ENCODE results near the gene IRX6. TPM values are rescaled to one million over a fixed set of nuclear protein-coding genes. Genes with fewer than 3 reads are reported as not detected.

The IRX6 gene
- total and polyA plus RNA-seq, 2 donors (not counting 3 experiments of a cell fraction or from before 2014, with no cell fraction given), result not detected

DNA sequence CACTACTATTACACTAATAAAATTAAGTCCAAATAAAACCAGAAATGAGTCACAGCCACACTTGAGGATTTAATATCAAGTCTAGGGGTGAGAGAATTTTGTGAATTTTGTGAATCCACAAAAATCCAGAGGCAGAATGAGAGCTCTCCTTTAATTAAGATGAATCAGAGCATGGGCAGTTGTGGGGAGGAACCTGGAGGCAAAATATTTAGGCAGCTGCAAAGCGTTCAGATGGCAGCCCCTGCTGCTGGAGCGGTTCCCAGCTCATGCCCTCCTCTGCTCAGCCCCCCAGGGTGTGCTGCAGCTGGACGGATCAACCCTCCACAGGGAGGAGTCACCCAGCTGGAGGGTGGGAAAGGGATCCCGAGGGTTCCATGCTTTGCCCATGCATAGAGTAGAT, 43.4 kb upstream of the IRX6 start:
- no peak overlapping the region for H3K9ac ChIP-seq (replicated peaks; ENCODE audit: extremely low read depth, insufficient read depth, low read length)
- H3K9me3 ChIP-seq (replicated peaks; ENCODE audit: control insufficient read depth, insufficient read depth, low read length), result no peaks in the 10 kb centered on the region
- H3K9me1 ChIP-seq (replicated peaks; ENCODE audit: control insufficient read depth, extremely low read depth, insufficient read depth, low read length), result no peaks in the 10 kb centered on the region
- BruUV-seq (replicated peaks), result no TSS peak
- intact Hi-C loops (cut with micrococcal nuclease), result no loop called here
- H3K4me2 ChIP-seq (ENCODE audit: insufficient read depth, low read length), result no peak overlapping the region
- H3K4me3 ChIP-seq (replicated peaks in 1 of 3; ENCODE audit: insufficient read depth in 1 of 3, low read depth in 1 of 3, low read length in 3 of 3), result no peak overlapping the region
- H4K20me1 ChIP-seq (replicated peaks; ENCODE audit: control insufficient read depth, extremely low read depth, insufficient read depth, low read length), result no peaks in the 10 kb centered on the region
- no peaks in the 10 kb centered on the region for H3K4me1 ChIP-seq (ENCODE audit: control insufficient read depth, extremely low read depth, insufficient read depth, low read length)
- ChIA-PET POLR2A (no interaction called here), CTCF (no interaction called here)
- H3K79me2 ChIP-seq (ENCODE audit: control insufficient read depth, insufficient read depth, low read length), result no peaks in the 10 kb centered on the region
- no peaks in the 10 kb centered on the region for H3K27me3 ChIP-seq (ENCODE audit: control insufficient read depth in 2 of 2, insufficient read depth in 2 of 2, low read length in 2 of 2)
- dilution Hi-C loops (cut with MboI; ENCODE audit: extremely low pct_ligation_motif_present, low sequenced_read_pairs), result no loop called here
- H3K36me3 ChIP-seq (ENCODE audit: control insufficient read depth in 2 of 2, extremely low read depth in 1 of 2, insufficient read depth in 2 of 2, low read length in 2 of 2), result no peaks in the 10 kb centered on the region
- DNase-seq (ENCODE audit: low read depth, low spot score), result no peak
- H2AFZ ChIP-seq (ENCODE audit: low read depth, low read length), result no peak overlapping the region
- no peak overlapping the region for H3K27ac ChIP-seq (ENCODE audit: insufficient read depth, low read depth, low read length)
- FAIRE-seq, result no peak
- TF ChIP-seq POLR2AphosphoS5 (IDR thresholded peaks at IDR 0.05; ENCODE audit: insufficient read depth, low read depth, low read length), result no peak

DNA sequence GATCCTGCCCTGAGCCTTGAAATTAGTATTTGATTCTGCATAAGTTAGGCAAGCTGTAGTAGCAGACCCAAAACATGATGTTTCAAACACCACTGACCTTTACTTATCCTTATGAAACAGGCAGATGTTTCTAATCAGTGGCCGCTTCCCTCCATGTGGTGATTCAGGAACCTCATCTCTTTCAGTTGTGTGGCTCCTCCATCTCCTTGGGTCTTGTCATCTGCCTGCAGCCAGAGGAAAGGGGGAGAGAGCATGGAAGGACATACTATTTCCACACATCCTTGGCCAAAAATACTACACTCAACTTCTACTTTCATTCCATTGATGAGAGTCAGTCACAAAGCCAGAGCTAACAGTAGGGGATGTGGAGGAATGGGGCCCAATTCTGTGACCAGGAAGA, 41.6 kb upstream of the IRX6 start:
- no peak overlapping the region for H3K9ac ChIP-seq (replicated peaks; ENCODE audit: extremely low read depth, insufficient read depth, low read length)
- H3K4me3 ChIP-seq (replicated peaks in 1 of 3; ENCODE audit: insufficient read depth in 1 of 3, low read depth in 1 of 3, low read length in 3 of 3), result no peak overlapping the region
- H3K4me1 ChIP-seq (ENCODE audit: control insufficient read depth, extremely low read depth, insufficient read depth, low read length), result no peaks in the 10 kb centered on the region
- intact Hi-C loops (cut with micrococcal nuclease), result no loop called here
- no peaks in the 10 kb centered on the region for H3K36me3 ChIP-seq (ENCODE audit: control insufficient read depth in 2 of 2, extremely low read depth in 1 of 2, insufficient read depth in 2 of 2, low read length in 2 of 2)
- CTCF ChIA-PET, result no interaction called here
- no peak overlapping the region for H3K27ac ChIP-seq (ENCODE audit: insufficient read depth, low read depth, low read length)
- no peak for FAIRE-seq
- no peak overlapping the region for H2AFZ ChIP-seq (ENCODE audit: low read depth, low read length)
- H3K9me1 ChIP-seq (replicated peaks; ENCODE audit: control insufficient read depth, extremely low read depth, insufficient read depth, low read length), result no peaks in the 10 kb centered on the region
- H3K27me3 ChIP-seq (ENCODE audit: control insufficient read depth in 2 of 2, insufficient read depth in 2 of 2, low read length in 2 of 2), result no peaks in the 10 kb centered on the region
- no peak for TF ChIP-seq MYC (IDR thresholded peaks at IDR 0.05; ENCODE audit: low read depth, low read length)
- TF ChIP-seq FOS (IDR thresholded peaks at IDR 0.05; ENCODE audit: borderline replicate concordance, insufficient read depth, low read length), result no peak
- no peak for TF ChIP-seq POLR2AphosphoS5 (IDR thresholded peaks at IDR 0.05; ENCODE audit: insufficient read depth, low read depth, low read length)
- TF ChIP-seq EZH2 (IDR thresholded peaks at IDR 0.05; ENCODE audit: borderline replicate concordance, low read depth, low read length, severe bottlenecking), result no peak
- TF ChIP-seq JUN (IDR thresholded peaks at IDR 0.05; ENCODE audit: borderline replicate concordance, insufficient read depth, insufficient read length, low read depth), result no peak
- TF ChIP-seq POLR2A (IDR thresholded peaks at IDR 0.05; ENCODE audit: low read depth, low read length), result no peak
- TF ChIP-seq MAX (IDR thresholded peaks at IDR 0.05; ENCODE audit: insufficient read depth, insufficient read length), result no peak
- no peak for TF ChIP-seq GATA2 (IDR thresholded peaks at IDR 0.05; ENCODE audit: insufficient read depth, insufficient read length, low read depth, low read length)
- TF ChIP-seq, protein P1, sequence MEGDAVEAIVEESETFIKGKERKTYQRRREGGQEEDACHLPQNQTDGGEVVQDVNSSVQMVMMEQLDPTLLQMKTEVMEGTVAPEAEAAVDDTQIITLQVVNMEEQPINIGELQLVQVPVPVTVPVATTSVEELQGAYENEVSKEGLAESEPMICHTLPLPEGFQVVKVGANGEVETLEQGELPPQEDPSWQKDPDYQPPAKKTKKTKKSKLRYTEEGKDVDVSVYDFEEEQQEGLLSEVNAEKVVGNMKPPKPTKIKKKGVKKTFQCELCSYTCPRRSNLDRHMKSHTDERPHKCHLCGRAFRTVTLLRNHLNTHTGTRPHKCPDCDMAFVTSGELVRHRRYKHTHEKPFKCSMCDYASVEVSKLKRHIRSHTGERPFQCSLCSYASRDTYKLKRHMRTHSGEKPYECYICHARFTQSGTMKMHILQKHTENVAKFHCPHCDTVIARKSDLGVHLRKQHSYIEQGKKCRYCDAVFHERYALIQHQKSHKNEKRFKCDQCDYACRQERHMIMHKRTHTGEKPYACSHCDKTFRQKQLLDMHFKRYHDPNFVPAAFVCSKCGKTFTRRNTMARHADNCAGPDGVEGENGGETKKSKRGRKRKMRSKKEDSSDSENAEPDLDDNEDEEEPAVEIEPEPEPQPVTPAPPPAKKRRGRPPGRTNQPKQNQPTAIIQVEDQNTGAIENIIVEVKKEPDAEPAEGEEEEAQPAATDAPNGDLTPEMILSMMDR (IDR thresholded peaks at IDR 0.05; ENCODE audit: extremely low read depth in 1 of 2, insufficient read depth in 1 of 2, low read depth in 1 of 2, low read length in 2 of 2), result no peak
- POLR2A ChIA-PET, result no interaction called here
- H3K79me2 ChIP-seq (ENCODE audit: control insufficient read depth, insufficient read depth, low read length), result no peaks in the 10 kb centered on the region
- no peaks in the 10 kb centered on the region for H3K9me3 ChIP-seq (replicated peaks; ENCODE audit: control insufficient read depth, insufficient read depth, low read length)
- no peak overlapping the region for H3K4me2 ChIP-seq (ENCODE audit: insufficient read depth, low read length)
- no peaks in the 10 kb centered on the region for H4K20me1 ChIP-seq (replicated peaks; ENCODE audit: control insufficient read depth, extremely low read depth, insufficient read depth, low read length)
- BruUV-seq (replicated peaks), result no TSS peak
- dilution Hi-C loops (cut with MboI; ENCODE audit: extremely low pct_ligation_motif_present, low sequenced_read_pairs), result no loop called here
- no peak for DNase-seq (ENCODE audit: low read depth, low spot score)

Measured in endothelial cell of umbilical vein (primary cell).